K562 (cell line): ENCODE data around the gene DCLK1. TPM values are rescaled to one million over a fixed set of nuclear protein-coding genes. Genes with fewer than 3 reads are reported as not detected.

Experiments
- ATAC-seq: fragments of 200-7000 bp; cut with Tn5 transposase; 3 replicates; pipeline ENCODE4 v1.9.1; 2020; ENCODE audit warnings: moderate library complexity
- BruUV-seq: library from RNA; stranded (reverse); fragments of 400-500 nt; replicated peaks from 2 replicates; lab custom pipeline; 2021; lab: Mats Ljungman, UMichigan
- CTCF ChIA-PET: fragments of 300-600 bp; formaldehyde crosslinking; extraction: SDS; loops from one replicate; lab custom pipeline; 2021; ENCODE audit warnings: low intra/inter-chr PET ratio; lab: Yijun Ruan, JAX
- POLR2A ChIA-PET: fragments of 300-600, 350-650 bp; sonication (Branson Sonifier 250); formaldehyde crosslinking; extraction: SDS; loops from one replicate; lab custom pipeline; 2021; ENCODE audit warnings: antibody characterized with exemption, inconsistent platforms; lab: Yijun Ruan, JAX
- DNase-seq, 4 experiments: peaks; one replicate each; pipeline versions ENCODE4 v3.0.0 to v3.0.0-alpha.2; 2011 to 2018; ENCODE audit warnings: low spot score in 3 of 4, mixed read lengths in 3 of 4; ENCODE audit errors: extremely low read depth in 1 of 4
- FAIRE-seq: peaks from 2 replicates; lab custom pipeline; 2011; peaks lifted over from hg19 to GRCh38; lab: Jason Lieb, UNC
- H2AFZ ChIP-seq: 2 replicates; pipeline ENCODE4 v1.6.0; 2011; ENCODE audit warnings: low read depth, low read length, control low read depth, inconsistent platforms
- H3K27ac ChIP-seq: fragments of 200-600 bp; 3 replicates; pipeline ENCODE4 v1.8.0; 2011; ENCODE audit warnings: low read depth, mild to moderate bottlenecking, control low read depth, inconsistent platforms, low read length, moderate library complexity, mixed read lengths; ENCODE audit errors: extremely low read depth
- H3K27me3 ChIP-seq, 2 experiments: fragments of 300-600 bp in 1 of 2; 2 replicates in 1 of 2; 3 replicates in 1 of 2; pipeline versions ENCODE4 v1.6.0 to v1.8.0; 2011; ENCODE audit warnings: inconsistent platforms in 2 of 2, low read length in 2 of 2, mild to moderate bottlenecking in 1 of 2, mixed read lengths in 1 of 2, moderate library complexity in 1 of 2; ENCODE audit not compliant: control insufficient read depth in 2 of 2, insufficient read depth in 2 of 2
- H3K36me3 ChIP-seq: fragments of 300-600 bp; 3 replicates; pipeline ENCODE4 v1.8.0; 2011; ENCODE audit warnings: mild to moderate bottlenecking, low read length, inconsistent platforms; ENCODE audit not compliant: control insufficient read depth, insufficient read depth
- H3K4me1 ChIP-seq, 2 experiments: fragments of 200-600 bp in 1 of 2; replicated peaks in 1 of 2; 2 replicates in 1 of 2; 3 replicates in 1 of 2; pipeline versions ENCODE4 v1.5.1 to v1.8.0; 2011; ENCODE audit warnings: inconsistent platforms in 2 of 2, low read length in 2 of 2, mild to moderate bottlenecking in 1 of 2, mixed read lengths in 1 of 2, moderate library complexity in 1 of 2; ENCODE audit not compliant: control insufficient read depth in 2 of 2, insufficient read depth in 2 of 2
- H3K4me2 ChIP-seq: 2 replicates; pipeline ENCODE4 v1.6.1; 2011; ENCODE audit warnings: low read length, control low read depth, inconsistent platforms, mixed read lengths; ENCODE audit not compliant: insufficient read depth
- H3K4me3 ChIP-seq: fragments of 200-600 bp; sonication (generic), shearing (Covaris generic); 2 replicates; pipeline ENCODE4 v1.5.1; 2016; ENCODE audit warnings: control low read depth, inconsistent platforms
- H3K79me2 ChIP-seq: fragments of 200-600 bp; 3 replicates; pipeline ENCODE4 v1.8.0; 2011; ENCODE audit warnings: low read length, inconsistent platforms; ENCODE audit not compliant: control insufficient read depth, insufficient read depth
- H3K9ac ChIP-seq, 2 experiments: 2 replicates each; pipeline versions ENCODE4 v1.6.0 to v1.6.1; 2011; ENCODE audit warnings: low read depth in 2 of 2, low read length in 2 of 2, control low read depth in 1 of 2, inconsistent platforms in 1 of 2, mild to moderate bottlenecking in 1 of 2, mixed read lengths in 1 of 2; ENCODE audit not compliant: insufficient read depth in 1 of 2
- H3K9me1 ChIP-seq: one replicate; pipeline ENCODE4 v1.6.0; 2011; ENCODE audit warnings: inconsistent platforms, mild to moderate bottlenecking, low read length, moderate library complexity; ENCODE audit not compliant: control insufficient read depth, insufficient read depth
- H3K9me3 ChIP-seq: replicated peaks from 2 replicates; pipeline ENCODE4 v1.5.1; 2011; ENCODE audit warnings: low read depth, low read length, inconsistent platforms; ENCODE audit not compliant: control insufficient read depth, insufficient read depth
- H4K20me1 ChIP-seq: replicated peaks from 2 replicates; pipeline ENCODE4 v1.6.1; 2011; ENCODE audit warnings: low read length, inconsistent platforms, mixed read lengths; ENCODE audit not compliant: control insufficient read depth, insufficient read depth
- ARID3B ChIP-seq: fragments of 250-450 bp; sonication (Bioruptor Pico); IDR thresholded peaks from 2 replicates; pipeline ENCODE4 v1.4.0; 2020; ENCODE audit warnings: borderline replicate concordance
- ATF7 ChIP-seq: fragments of 450-650 bp; IDR thresholded peaks from 2 replicates; pipeline ENCODE4 v1.7.1; 2014; ENCODE audit warnings: mild to moderate bottlenecking, moderate library complexity
- HES1 ChIP-seq: fragments of 450-650 bp; IDR thresholded peaks from 2 replicates; pipeline ENCODE4 v1.6.1; 2016; ENCODE audit warnings: low read depth, mild to moderate bottlenecking, moderate library complexity
- HMGXB4 ChIP-seq: sonication (generic); formaldehyde crosslinking; IDR thresholded peaks from 2 replicates; pipeline ENCODE4 v1.8.1; 2023; ENCODE audit warnings: mild to moderate bottlenecking, missing genetic modification reagents
- IRF2 ChIP-seq: sonication (generic); formaldehyde crosslinking; IDR thresholded peaks from 2 replicates; pipeline ENCODE4 v1.8.1; 2022; ENCODE audit warnings: mild to moderate bottlenecking, missing genetic modification reagents
- MECOM ChIP-seq: fragments of 250-450 bp; sonication (Bioruptor Pico); IDR thresholded peaks from 2 replicates; pipeline ENCODE4 v1.8.0; 2022; ENCODE audit warnings: inconsistent platforms
- MEF2D ChIP-seq: conservative IDR thresholded peaks from 2 replicates; pipeline ENCODE4 v1.6.1; 2016; ENCODE audit warnings: low read depth, missing genetic modification characterization, missing compliant biosample characterization
- MTA3 ChIP-seq: fragments of 450-650 bp; formaldehyde crosslinking; IDR thresholded peaks from 2 replicates; pipeline ENCODE4 v1.6.1; 2017; ENCODE audit warnings: mild to moderate bottlenecking, borderline replicate concordance
- NCOA1 ChIP-seq: fragments of 450-650 bp; IDR thresholded peaks from 2 replicates; pipeline ENCODE4 v1.6.1; 2016; ENCODE audit warnings: low read depth
- RCOR1 ChIP-seq, 2 experiments: IDR thresholded peaks; 2 replicates each; pipeline ENCODE4 v1.6.1; 2012; ENCODE audit warnings: low read depth in 2 of 2, low read length in 2 of 2, borderline replicate concordance in 1 of 2, improper control_type of control experiment in 1 of 2
- SAP30 ChIP-seq: fragments of 200-600 bp; sonication (generic); IDR thresholded peaks from 2 replicates; pipeline ENCODE4 v1.6.1; 2012; ENCODE audit warnings: borderline replicate concordance, low read depth, mild to moderate bottlenecking, moderate library complexity, low read length, control low read depth, inconsistent platforms; ENCODE audit not compliant: insufficient read depth, poor library complexity, severe bottlenecking
- ZBTB12 ChIP-seq: fragments of 250-450 bp; sonication (Bioruptor Pico); IDR thresholded peaks from 2 replicates; pipeline ENCODE4 v1.4.0; 2020
- ZFP36 ChIP-seq: fragments of 150-350 bp; IDR thresholded peaks from 2 replicates; pipeline ENCODE4 v1.6.1; 2018; ENCODE audit warnings: low read length, low read depth; ENCODE audit not compliant: partially characterized antibody
- ZKSCAN8 ChIP-seq: fragments of 200-800 bp; sonication (Bioruptor generic); IDR thresholded peaks from 2 replicates; pipeline ENCODE4 v1.6.1; 2016; ENCODE audit warnings: missing genetic modification characterization, missing compliant biosample characterization
- ZNF175 ChIP-seq: fragments of 200-800 bp; sonication (Bioruptor generic); IDR thresholded peaks from 2 replicates; pipeline ENCODE4 v1.6.1; 2016; ENCODE audit warnings: low read depth, mild to moderate bottlenecking, missing genetic modification characterization, missing compliant biosample characterization
- WGBS: fragments of 100-300 bp; shearing (Covaris generic); methylation state at CpG from one replicate; pipeline ENCODE4 v1.1.6; 2016; ENCODE audit warnings: low coverage, mixed read lengths; ENCODE audit not compliant: insufficient coverage; ENCODE audit errors: missing lambda C conversion rate; 5-methylcytosine and 5-hydroxymethylcytosine counted together
- in situ Hi-C: fragments of 300-500 bp; cut with MboI; formaldehyde crosslinking; loops from 4 replicates; pipeline ENCODE4 v1.15.0; 2018; ENCODE audit warnings: inconsistent platforms, mixed read lengths
- intact Hi-C: fragments of 100-400 bp; cut with micrococcal nuclease; formaldehyde crosslinking; loops from 2 replicates; pipeline ENCODE4 v1.14.2; 2022
- polyA plus RNA-seq, 8 experiments: library from polyadenylated mRNA; depleted of rRNA in 4 of 8; stranded (reverse) in 5 of 8; unstranded in 3 of 8; fragments of >200 nt; fragmentation: Nextera tagmentation in 2 of 8; fragmentation: Illumina TruSeq in 1 of 8; extraction: Ambion mirVana in 2 of 8; extraction: Trizol in 1 of 8; gene quantifications; 2 replicates each; pipeline versions ENCODE4 v1.2.1 to v1.2.3, GENCODE V29; 2011 to 2014; ENCODE audit warnings: inconsistent platforms in 1 of 8, missing spikeins in 1 of 8
- total RNA-seq, 7 experiments: library from RNA; depleted of rRNA in 6 of 7; stranded (reverse); fragments of >200 nt in 6 of 7; fragmentation: Illumina TruSeq in 2 of 7; extraction: Trizol in 2 of 7; gene quantifications; 2 replicates each; pipeline versions ENCODE4 v1.2.1 to v1.2.3, GENCODE V29; 2011 to 2021; ENCODE audit warnings: low replicate concordance in 1 of 7

Gene DCLK1
- total and polyA plus RNA-seq, 9 of the 15 experiments (the other 6 are each of a cell fraction or from before 2014, with no cell fraction given), result 0.07 TPM; not detected in 8

- TF ChIP-seq ATF7 (no peak), ZBTB12 (CRISPR knock-in tag) (no peak)
- TF ChIP-seq, all 486 proteins: peak for 0
These were observed 275.6 kb downstream of the DCLK1 start (continued) for GRCh38 chr13:35855531-35856019.

- Histone ChIP-seq H3K27me3 (no peaks in the 10 kb centered on the region), H4K20me1 (no peaks in the 10 kb centered on the region), H3K4me3 (no peak overlapping the region), H3K9me3 (no peaks in the 10 kb centered on the region), H3K79me2 (no peaks in the 10 kb centered on the region), H3K4me2 (no peak overlapping the region), H3K27ac (no peak overlapping the region), H3K4me1 (no peaks in the 10 kb centered on the region), H3K36me3 (no peaks in the 10 kb centered on the region), H3K9me1 (no peaks in the 10 kb centered on the region), H3K9ac (no peak overlapping the region), H2AFZ (no peak overlapping the region)
- WGBS, result 0% methylated on average over 6 of the region's 8 CpGs
- ATAC-seq, result no peak
- intact Hi-C loops, result no loop called here
- in situ Hi-C loops, result no loop called here
- ChIA-PET CTCF (no interaction called here), POLR2A (interaction anchor here (0.8 kb wide), 1 partner anchor 12 kb away, joined by 3 read pairs; no protein-coding TSS in a partner anchor)
- no peak for DNase-seq
- no peak for FAIRE-seq
- no TSS peak for BruUV-seq
- TF ChIP-seq MECOM (CRISPR knock-in tag), result no peak
- TF ChIP-seq ZNF175, result no peak
- no peak for TF ChIP-seq HMGXB4 (CRISPR knock-in tag)
- no peak for TF ChIP-seq IRF2 (CRISPR knock-in tag)
- no peak for TF ChIP-seq ZFP36
- TF ChIP-seq MEF2D, result no peak
- TF ChIP-seq ZKSCAN8, result no peak
- TF ChIP-seq HES1, result no peak
- TF ChIP-seq SAP30, result no peak
- no peak for TF ChIP-seq RCOR1 (IDR thresholded peaks at IDR 0.05; ENCODE audit: borderline replicate concordance in 1 of 2, low read depth in 2 of 2, low read length in 2 of 2)
- no peak for TF ChIP-seq MTA3
- TF ChIP-seq ARID3B (CRISPR knock-in tag), result no peak
- no peak for TF ChIP-seq NCOA1
These were observed 276.9 kb downstream of the DCLK1 start for GRCh38 chr13:35854286-35854685.
